H1 (cell line): Measurements from ENCODE around the gene OSTN. TPM values are rescaled to one million over a fixed set of nuclear protein-coding genes. Genes with fewer than 3 reads are reported as not detected.

Source experiments
- CEBPB ChIP-seq: IDR thresholded peaks from 2 replicates; pipeline ENCODE4 v1.6.1; 2012; ENCODE audit warnings: low read depth, low read length
- RBBP5 ChIP-seq: IDR thresholded peaks from 2 replicates; pipeline ENCODE4 v1.7.1; 2012; ENCODE audit warnings: low read depth, mild to moderate bottlenecking, inconsistent platforms, low read length, moderate library complexity, borderline replicate concordance
- SAP30 ChIP-seq: fragments of 300-600 bp; sonication (generic); IDR thresholded peaks from 2 replicates; pipeline ENCODE4 v1.7.1; 2012; ENCODE audit warnings: low read length, moderate library complexity, mild to moderate bottlenecking, inconsistent platforms; ENCODE audit not compliant: insufficient read depth, insufficient replicate concordance
- polyA plus RNA-seq, 7 experiments: library from polyadenylated mRNA; depleted of rRNA in 3 of 7; stranded (reverse) in 5 of 7; unstranded in 2 of 7; fragments of >200 nt in 5 of 7; fragments of 200-250 nt in 2 of 7; gene quantifications; 1 replicate in 5 of 7; 2 replicates in 1 of 7; 4 replicates in 1 of 7; pipeline versions ENCODE4 v1.2.1 to v1.2.3, GENCODE V29; 2011 to 2013; ENCODE audit warnings: missing spikeins in 2 of 7, mixed read lengths in 2 of 7
- total RNA-seq: library from RNA; stranded (reverse); fragmentation: NEBNext Ultra II Directional; extraction: Animal tissue kit (Norgen Biotek cat#: 25700); gene quantifications from 2 replicates; pipeline ENCODE4 v1.2.1, GENCODE V29; 2021
- TF ChIP-seq, protein P1 (sequence below): IDR thresholded peaks from 2 replicates; pipeline ENCODE4 v1.6.1; 2012; ENCODE audit warnings: low read length, inconsistent platforms

OSTN gene
- total and polyA plus RNA-seq, 2 of the 8 experiments (the other 6 are each of a cell fraction or from before 2014, with no cell fraction given) = not detected

- TF ChIP-seq, protein P1, sequence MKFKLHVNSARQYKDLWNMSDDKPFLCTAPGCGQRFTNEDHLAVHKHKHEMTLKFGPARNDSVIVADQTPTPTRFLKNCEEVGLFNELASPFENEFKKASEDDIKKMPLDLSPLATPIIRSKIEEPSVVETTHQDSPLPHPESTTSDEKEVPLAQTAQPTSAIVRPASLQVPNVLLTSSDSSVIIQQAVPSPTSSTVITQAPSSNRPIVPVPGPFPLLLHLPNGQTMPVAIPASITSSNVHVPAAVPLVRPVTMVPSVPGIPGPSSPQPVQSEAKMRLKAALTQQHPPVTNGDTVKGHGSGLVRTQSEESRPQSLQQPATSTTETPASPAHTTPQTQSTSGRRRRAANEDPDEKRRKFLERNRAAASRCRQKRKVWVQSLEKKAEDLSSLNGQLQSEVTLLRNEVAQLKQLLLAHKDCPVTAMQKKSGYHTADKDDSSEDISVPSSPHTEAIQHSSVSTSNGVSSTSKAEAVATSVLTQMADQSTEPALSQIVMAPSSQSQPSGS = no peak
- TF ChIP-seq RBBP5 = no peak
- TF ChIP-seq CEBPB = no peak
- no peak for TF ChIP-seq SAP30
Measured at GRCh38 chr3:191253089-191253799, 54.2 kb downstream of the OSTN start (continued).
